CD4-positive, alpha-beta T cell treated with Interleukin-6 at 100 ng/mL for 8 hours (primary cell): ENCODE results near the gene ECPAS.
"Not testable (repeated sequence)": the region's sequence is repeated elsewhere in the genome, so short reads cannot be mapped to it uniquely, and the experiment has no call there.

ENCODE experiments used
- DNase-seq: peaks from one replicate; pipeline ENCODE4 v3.0.0-alpha.2; 2020; ENCODE audit warnings: mixed read lengths, low spot score

Gene ECPAS

GRCh38 chr9:111483858-111484571, at the start of gene ECPAS:
Gene ECPAS (minus strand): TSS chr9:111484383. CDS start chr9:111472918, 11,465 bp downstream.
- DNase-seq = peak; percentile 40

- DNase-seq = no peak
These were observed 49.1 kb upstream of the ECPAS start for GRCh38 chr9:111533099-111533790.

- no peak for DNase-seq
These were observed 47.5 kb upstream of the ECPAS start for GRCh38 chr9:111531716-111532115.

GRCh38 chr9:111529787-111530186, 45.6 kb upstream of the ECPAS start:
- no peak for DNase-seq

- DNase-seq = no peak
These were observed 43.2 kb upstream of the ECPAS start for GRCh38 chr9:111527347-111527746.

- DNase-seq = peak; percentile 60
These were observed 41.1 kb upstream of the ECPAS start, which contains the start of gene ZNF483 for GRCh38 chr9:111525056-111525977. Gene ZNF483 (plus strand): TSS chr9:111525179. CDS start chr9:111527396, 2,217 bp downstream.

GRCh38 chr9:111524731-111525055, 40.5 kb upstream of the ECPAS start:
- DNase-seq = no peak

GRCh38 chr9:111516061-111516465, 31.9 kb upstream of the ECPAS start:
- DNase-seq = no peak

GRCh38 chr9:111514967-111515366, 30.8 kb upstream of the ECPAS start:
- no peak for DNase-seq

GRCh38 chr9:111511581-111511980, 27.4 kb upstream of the ECPAS start:
- DNase-seq = not testable (repeated sequence)

- no peak for DNase-seq
These were observed 18.3 kb upstream of the ECPAS start for GRCh38 chr9:111502506-111502905.

GRCh38 chr9:111501648-111502047, 17.5 kb upstream of the ECPAS start:
- no peak for DNase-seq

- no peak for DNase-seq
These were observed 16.9 kb upstream of the ECPAS start for GRCh38 chr9:111501005-111501562.

- DNase-seq = not testable (repeated sequence)
These were observed 13.0 kb upstream of the ECPAS start for GRCh38 chr9:111497196-111497595.

- no peak for DNase-seq
These were observed 350 bp upstream of the ECPAS start for GRCh38 chr9:111484572-111484894.

- peak; percentile 24 for DNase-seq
These were observed 735 bp downstream of the ECPAS start for GRCh38 chr9:111483439-111483857.

- peak; percentile 35 for DNase-seq
These were observed 1.3 kb downstream of the ECPAS start for GRCh38 chr9:111482694-111483438.

- no peak for DNase-seq
These were observed 2.1 kb downstream of the ECPAS start for GRCh38 chr9:111481885-111482636.

GRCh38 chr9:111477677-111478076, 6.5 kb downstream of the ECPAS start:
- no peak for DNase-seq

GRCh38 chr9:111475195-111475594, 9.0 kb downstream of the ECPAS start:
- DNase-seq = no peak

GRCh38 chr9:111474385-111474784, 9.8 kb downstream of the ECPAS start:
- DNase-seq = no peak
